ENCODE measurements around the gene IL18. TPM values are rescaled to one million over a fixed set of nuclear protein-coding genes. Genes with fewer than 3 reads are reported as not detected.
"Not testable (repeated sequence)": the region's sequence is repeated elsewhere in the genome, so short reads cannot be mapped to it uniquely, and the experiment has no call there.

IL18 gene
- polyA plus RNA-seq (ENCODE audit: insufficient read length) = 0.40 TPM

GRCh38 chr11:112163875-112164685 is at the start of gene IL18:
Gene IL18 (minus strand): TSS chr11:112164094. CDS start chr11:112155053, 9,041 bp downstream.
- DNase-seq (ENCODE audit: low read depth) = no peak

GRCh38 chr11:112212710-112213109 is 48.8 kb upstream of the IL18 start:
- DNase-seq (ENCODE audit: low read depth) = no peak

DNA sequence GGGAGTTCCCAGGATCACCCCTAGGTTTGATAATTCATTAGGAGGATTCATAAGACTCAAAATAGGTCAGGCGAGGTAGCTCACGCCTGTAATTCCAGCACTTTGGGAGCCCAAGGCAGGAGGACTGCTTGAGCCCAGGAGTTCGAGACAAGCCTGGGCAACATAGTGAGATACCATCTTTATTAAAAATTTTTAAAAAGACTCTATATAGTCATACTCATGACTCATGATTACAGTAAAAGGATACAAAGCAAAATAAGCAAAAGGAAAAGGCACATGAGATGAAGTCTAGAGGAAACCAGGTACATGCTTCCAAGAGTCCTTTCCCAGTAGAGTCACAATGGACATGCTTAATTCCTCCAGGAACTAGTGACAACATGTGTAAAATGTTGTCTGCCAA is 48.4 kb upstream of the IL18 start:
- no peak for DNase-seq (ENCODE audit: low read depth)

DNA sequence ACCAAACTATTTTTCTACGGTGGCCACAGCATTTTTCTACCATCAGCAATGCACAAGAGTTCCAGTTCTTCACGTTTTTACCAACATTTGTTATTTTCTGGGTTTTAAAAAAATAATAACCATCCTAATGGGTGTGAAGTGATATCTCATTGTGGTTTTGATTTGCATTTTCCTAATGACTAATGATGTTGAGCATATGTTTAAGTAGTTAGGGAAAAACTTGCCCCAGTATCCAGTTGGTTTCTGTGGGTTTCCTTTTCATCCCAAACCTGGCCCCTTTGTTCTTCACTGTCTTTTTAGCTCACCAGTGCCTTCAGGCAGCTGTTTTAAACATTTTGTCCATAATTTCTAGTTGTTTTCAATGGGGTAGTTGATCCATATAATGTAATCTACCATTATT is 47.6 kb upstream of the IL18 start:
- DNase-seq (ENCODE audit: low read depth) = no peak

GRCh38 chr11:112210890-112211289 is 47.0 kb upstream of the IL18 start:
- DNase-seq (ENCODE audit: low read depth) = no peak

- no peak for DNase-seq (ENCODE audit: low read depth)
These were observed 42.2 kb upstream of the IL18 start for GRCh38 chr11:112206071-112206470.

DNA sequence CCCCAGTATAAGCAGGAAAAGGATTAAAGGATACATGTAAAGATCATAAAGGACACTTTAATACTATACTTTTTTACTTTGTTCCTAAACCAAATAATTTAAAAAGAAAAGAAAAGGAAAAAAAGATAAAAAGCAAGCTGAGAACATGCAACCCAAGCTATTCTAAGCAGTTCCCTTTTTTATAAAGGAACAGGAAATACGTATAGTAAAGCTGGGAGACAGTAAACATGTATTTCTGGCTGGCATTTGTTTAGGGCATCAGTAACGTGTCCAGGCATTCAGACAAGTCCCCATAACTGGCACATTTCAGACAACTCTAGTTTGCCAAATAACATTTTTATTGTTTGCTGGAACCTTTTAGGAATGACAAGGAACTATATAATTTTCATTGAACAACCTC is 36.4 kb upstream of the IL18 start:
- DNase-seq (ENCODE audit: low read depth) = no peak

DNA sequence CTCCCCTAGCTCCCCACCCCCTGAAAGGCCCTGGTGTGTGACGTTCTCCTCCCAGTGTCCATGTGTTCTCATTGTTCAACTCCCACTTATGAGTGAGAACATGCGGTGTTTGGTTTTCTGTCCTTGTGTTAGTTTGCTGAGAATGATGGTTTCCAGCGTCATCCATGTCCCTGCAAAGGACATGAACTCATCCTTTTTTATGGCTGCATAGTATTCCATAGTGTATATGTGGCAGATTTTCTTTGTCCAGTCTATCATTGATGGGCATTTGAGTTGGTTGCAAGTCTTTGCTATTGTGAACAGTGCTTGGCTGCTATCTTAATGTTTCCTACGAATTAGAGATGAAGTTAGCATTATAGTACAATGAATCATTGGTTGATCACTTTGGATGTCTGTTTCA is 35.2 kb upstream of the IL18 start:
- not testable (repeated sequence) for DNase-seq (ENCODE audit: low read depth)

- no peak for DNase-seq (ENCODE audit: low read depth)
These were observed 32.7 kb upstream of the IL18 start for GRCh38 chr11:112196519-112197087.

DNA sequence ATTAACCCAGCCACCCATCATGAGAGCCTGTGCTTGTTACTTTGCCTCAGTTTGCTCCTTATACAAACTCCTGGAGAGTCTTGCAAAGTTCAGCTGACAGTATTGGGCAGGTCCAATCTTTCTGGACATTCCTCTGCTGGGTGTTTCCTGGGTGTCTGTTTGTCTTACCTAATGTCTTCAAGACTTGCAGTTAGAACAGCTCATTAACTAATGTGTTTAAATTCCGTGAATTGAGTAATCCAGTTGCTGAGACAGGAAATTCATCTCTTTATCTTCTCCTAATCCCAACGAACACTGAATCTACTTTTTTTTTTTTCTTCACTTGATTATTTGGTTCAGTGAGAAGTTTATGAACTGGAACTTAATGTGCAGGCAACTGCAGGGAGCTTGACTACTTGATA is 32.1 kb upstream of the IL18 start:
- no peak for DNase-seq (ENCODE audit: low read depth)

DNA sequence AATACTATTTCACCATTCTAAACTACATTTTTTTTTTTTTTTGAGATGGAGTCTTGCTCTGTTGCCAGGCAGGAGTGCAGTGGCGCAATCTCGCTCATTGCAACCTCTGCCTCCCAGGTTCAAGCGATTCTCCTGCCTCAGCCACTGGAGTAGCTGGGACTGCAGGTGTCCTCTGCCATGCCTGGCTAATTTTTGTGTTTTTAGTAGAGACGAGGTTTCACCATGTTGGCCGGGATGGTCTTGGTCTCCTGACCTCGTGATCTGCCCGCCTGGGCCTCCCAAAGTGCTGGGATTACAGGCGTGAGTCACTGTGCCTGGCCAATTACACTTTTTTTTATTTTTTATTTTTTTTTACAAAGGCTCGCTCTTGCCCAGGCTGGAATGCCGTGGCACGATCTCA is 31.2 kb upstream of the IL18 start:
- not testable (repeated sequence) for DNase-seq (ENCODE audit: low read depth)

DNA sequence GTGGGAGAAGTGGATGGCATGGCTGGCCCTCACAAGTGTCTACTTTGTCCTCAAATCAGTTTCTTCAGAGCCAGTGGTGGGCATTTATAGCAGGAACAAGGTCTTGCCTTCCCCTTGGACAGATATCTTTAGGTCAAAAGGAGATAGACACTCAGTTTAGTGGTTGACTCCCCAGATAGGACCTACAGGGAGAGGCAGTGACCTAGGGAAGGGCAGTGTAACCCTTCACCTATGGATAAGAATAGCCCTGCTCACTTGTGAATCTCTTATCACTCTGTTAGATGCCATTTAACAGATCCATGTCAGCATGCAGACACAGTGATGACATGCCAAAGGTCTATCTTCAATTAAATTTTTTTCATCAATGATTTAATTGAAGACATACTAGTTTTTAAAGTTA is 22.4 kb upstream of the IL18 start:
- no peak for DNase-seq (ENCODE audit: low read depth)

DNA sequence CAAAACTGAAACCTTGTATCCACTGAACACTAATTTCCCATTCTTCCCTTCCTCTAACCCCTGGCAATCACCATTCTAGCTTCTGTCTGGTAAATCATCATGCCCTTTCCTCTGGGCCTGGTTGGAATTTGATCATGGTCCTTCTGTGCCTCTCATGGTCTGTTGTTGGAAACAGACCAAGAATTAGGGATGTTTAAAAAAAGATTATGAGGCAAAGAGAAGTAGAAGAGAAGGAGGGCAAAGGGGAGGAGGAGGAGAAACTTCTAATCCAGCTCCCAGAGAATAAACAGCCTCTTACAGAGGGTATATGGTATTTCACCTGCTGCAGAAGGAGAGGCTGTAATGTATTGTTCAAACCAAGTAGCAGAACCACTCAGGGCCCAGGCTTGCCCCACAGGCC is 22.0 kb upstream of the IL18 start:
- DNase-seq (ENCODE audit: low read depth) = no peak

- no peak for DNase-seq (ENCODE audit: low read depth)
These were observed 19.0 kb upstream of the IL18 start for GRCh38 chr11:112182867-112183266.

GRCh38 chr11:112179601-112180000 is 15.7 kb upstream of the IL18 start:
- DNase-seq (ENCODE audit: low read depth) = no peak

GRCh38 chr11:112178936-112179335 is 15.0 kb upstream of the IL18 start:
- no peak for DNase-seq (ENCODE audit: low read depth)

DNA sequence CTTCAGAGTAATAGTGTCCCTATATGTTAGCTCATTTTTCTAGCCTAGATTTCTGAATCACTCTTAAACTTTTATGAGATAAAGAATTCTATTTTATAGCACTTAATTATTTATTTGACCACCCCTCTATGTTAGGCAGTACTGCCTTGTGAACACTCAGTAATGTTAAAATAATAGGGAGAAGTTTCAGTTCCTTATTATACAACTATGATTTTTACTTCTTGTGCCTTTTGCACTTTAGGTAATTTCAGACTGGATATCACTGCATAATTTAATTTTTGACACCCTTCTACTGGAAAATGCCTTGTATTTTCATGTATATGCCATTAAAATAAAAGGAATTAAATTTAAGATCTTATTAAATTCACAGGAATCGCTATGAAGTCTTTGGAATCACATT is 14.5 kb upstream of the IL18 start:
- no peak for DNase-seq (ENCODE audit: low read depth)

DNA sequence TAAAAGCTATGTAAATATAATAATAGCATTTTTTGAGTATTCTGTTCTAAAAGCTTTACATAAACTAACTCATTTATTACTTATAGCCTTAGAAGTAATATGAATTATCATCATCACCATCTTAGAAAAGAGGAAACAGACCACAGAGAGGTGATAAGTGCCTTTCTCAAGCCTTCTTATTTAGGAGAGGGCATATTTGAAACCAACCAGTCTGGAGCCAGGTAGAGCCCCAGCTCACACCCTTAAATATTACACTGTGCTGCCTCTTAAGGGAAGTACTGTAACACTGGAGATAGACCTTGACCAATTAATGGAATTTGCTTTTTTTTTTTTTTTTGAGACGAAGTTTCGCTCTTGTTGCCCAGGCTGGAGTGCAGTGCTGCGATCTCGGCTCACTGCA is 13.7 kb upstream of the IL18 start:
- no peak for DNase-seq (ENCODE audit: low read depth)

DNA sequence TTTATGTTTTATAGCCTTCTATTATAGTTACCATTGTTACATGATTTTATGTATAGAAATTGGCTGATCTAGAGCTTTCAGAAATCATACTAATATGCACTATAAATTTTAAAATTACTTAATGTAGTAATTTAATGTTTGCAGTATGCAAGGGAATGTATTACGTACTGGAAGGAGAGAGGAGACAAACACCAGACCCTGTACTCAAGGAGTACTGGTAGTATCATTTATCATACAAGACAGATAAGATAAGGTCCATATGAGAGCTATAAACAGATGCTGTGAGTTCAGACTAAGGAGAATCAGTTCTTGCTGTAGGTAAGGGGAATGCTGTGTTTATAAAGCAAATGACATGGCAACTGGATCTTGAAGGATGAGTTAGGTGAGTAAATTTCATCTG is 12.2 kb upstream of the IL18 start:
- no peak for DNase-seq (ENCODE audit: low read depth)

DNA sequence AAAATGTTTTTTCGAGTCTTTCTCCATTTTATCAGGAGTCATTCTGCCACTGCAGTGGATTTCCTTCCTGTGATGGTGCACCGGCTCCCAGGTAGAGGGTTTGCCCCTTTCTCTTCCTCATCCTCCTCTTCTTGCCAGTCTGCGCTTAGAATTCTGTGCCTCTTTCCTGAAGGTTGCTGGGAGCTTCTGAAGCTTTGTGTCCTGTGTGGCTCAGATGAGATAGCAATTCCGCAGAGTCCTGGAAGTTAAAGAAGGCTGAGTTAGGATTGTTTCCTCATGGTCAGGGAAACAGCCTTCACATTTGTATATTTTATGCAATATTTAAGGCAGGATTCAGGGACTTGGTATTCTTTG is 11.7 kb upstream of the IL18 start:
- DNase-seq (ENCODE audit: low read depth) = no peak

GRCh38 chr11:112174789-112175598 is 11.1 kb upstream of the IL18 start, which contains the start of gene BCO2:
Gene BCO2 (plus strand): TSS chr11:112175512. CDS start chr11:112175602, 90 bp downstream.
- DNase-seq (ENCODE audit: low read depth) = peak; percentile 80

- no peak for DNase-seq (ENCODE audit: low read depth)
These were observed 9.3 kb upstream of the IL18 start for GRCh38 chr11:112173152-112173551.

All from forelimb muscle (tissue), 1 donor.